H1 (cell line): ENCODE measurements around the gene NR2F2. TPM values are rescaled to one million over a fixed set of nuclear protein-coding genes. Genes with fewer than 3 reads are reported as not detected.

ENCODE experiments used
- CTCF ChIA-PET: fragments of 300-600 bp; sonication (Branson Sonifier 250); formaldehyde crosslinking; loops from one replicate; lab custom pipeline; 2021; ENCODE audit not compliant: partially characterized antibody; lab: Charles Lee
- POLR2A ChIA-PET: fragments of 300-600 bp; sonication (Branson Sonifier 250); formaldehyde crosslinking; loops from one replicate; lab custom pipeline; 2021; ENCODE audit warnings: inconsistent platforms; ENCODE audit not compliant: partially characterized antibody; lab: Charles Lee
- DNase-seq, 2 experiments: peaks; one replicate each; pipeline versions ENCODE4 v3.0.0 to v3.0.0-alpha.2; 2010 to 2022; ENCODE audit warnings: low spot score in 2 of 2, low read depth in 1 of 2, mixed read lengths in 1 of 2
- FAIRE-seq: peaks from 2 replicates; lab custom pipeline; 2011; peaks lifted over from hg19 to GRCh38; lab: Jason Lieb, UNC
- H2AFZ ChIP-seq: 2 replicates; pipeline ENCODE4 v1.8.1; 2012; ENCODE audit warnings: low read length, inconsistent platforms
- H2AK5ac ChIP-seq: 2 replicates; pipeline ENCODE4 v1.6.1; 2013; ENCODE audit warnings: low read depth, low read length
- H2BK120ac ChIP-seq: replicated peaks from 2 replicates; pipeline ENCODE3; 2013; ENCODE audit warnings: low read depth, low read length, inconsistent platforms
- H2BK12ac ChIP-seq: 2 replicates; pipeline ENCODE4 v1.6.1; 2013; ENCODE audit warnings: low read depth, low read length
- H2BK15ac ChIP-seq: 2 replicates; pipeline ENCODE4 v1.6.1; 2013; ENCODE audit warnings: low read length
- H2BK20ac ChIP-seq: 2 replicates; pipeline ENCODE4 v1.6.1; 2013; ENCODE audit warnings: low read length
- H2BK5ac ChIP-seq: 2 replicates; pipeline ENCODE4 v1.6.1; 2013; ENCODE audit warnings: low read depth, low read length
- H3K14ac ChIP-seq: 2 replicates; pipeline ENCODE4 v1.6.1; 2013; ENCODE audit warnings: inconsistent platforms; ENCODE audit not compliant: insufficient read length
- H3K18ac ChIP-seq: 2 replicates; pipeline ENCODE4 v1.6.1; 2013; ENCODE audit warnings: low read length; ENCODE audit errors: extremely low read depth
- H3K23ac ChIP-seq: 2 replicates; pipeline ENCODE4 v1.6.1; 2013; ENCODE audit warnings: inconsistent platforms; ENCODE audit not compliant: insufficient read length
- H3K23me2 ChIP-seq: 2 replicates; pipeline ENCODE4 v1.6.1; 2013; ENCODE audit warnings: low read depth, low read length
- H3K27ac ChIP-seq: 2 replicates; pipeline ENCODE4 v1.6.1; 2011; ENCODE audit warnings: low read depth, low read length, inconsistent platforms
- H3K27me3 ChIP-seq, 4 experiments: replicated peaks in 1 of 4; 1 replicate in 1 of 4; 2 replicates in 3 of 4; pipeline versions ENCODE4 v1.6.1 to v1.8.1; 2011 to 2013; ENCODE audit warnings: low read length in 3 of 4, mild to moderate bottlenecking in 3 of 4, inconsistent platforms in 2 of 4, mixed read lengths in 2 of 4, moderate library complexity in 1 of 4; ENCODE audit not compliant: control insufficient read depth in 3 of 4, insufficient read depth in 3 of 4; ENCODE audit errors: extremely low read depth in 1 of 4
- H3K36me3 ChIP-seq, 4 experiments: 2 replicates each; pipeline versions ENCODE4 v1.6.1 to v1.8.1; 2011 to 2013; ENCODE audit warnings: mild to moderate bottlenecking in 4 of 4, low read length in 3 of 4, moderate library complexity in 2 of 4, control low read depth in 1 of 4, inconsistent platforms in 1 of 4; ENCODE audit not compliant: insufficient read depth in 4 of 4, control insufficient read depth in 2 of 4
- H3K4ac ChIP-seq: replicated peaks from 2 replicates; pipeline ENCODE3; 2013; ENCODE audit warnings: low read length, low read depth, mixed read lengths, inconsistent platforms; ENCODE audit not compliant: insufficient read length
- H3K4me1 ChIP-seq, 4 experiments: replicated peaks in 1 of 4; 1 replicate in 1 of 4; 2 replicates in 3 of 4; pipeline versions ENCODE4 v1.6.1 to v1.8.1; 2011 to 2013; ENCODE audit warnings: low read length in 3 of 4, inconsistent platforms in 2 of 4, mixed read lengths in 1 of 4; ENCODE audit not compliant: insufficient read depth in 4 of 4, control insufficient read depth in 3 of 4
- H3K4me2 ChIP-seq, 2 experiments: 2 replicates each; pipeline versions ENCODE4 v1.6.1 to v1.8.1; 2011 to 2013; ENCODE audit warnings: low read depth in 2 of 2, low read length in 2 of 2, control low read depth in 1 of 2, inconsistent platforms in 1 of 2, mild to moderate bottlenecking in 1 of 2; ENCODE audit not compliant: insufficient read depth in 1 of 2
- H3K4me3 ChIP-seq, 4 experiments: fragments of 200-600, 300-600 bp in 1 of 4; sonication (generic), shearing (Covaris generic), sonication (Bioruptor Twin) in 1 of 4; 2 replicates each; pipeline versions ENCODE4 v1.5.1 to v1.8.1; 2011 to 2016; ENCODE audit warnings: low read length in 4 of 4, low read depth in 3 of 4, control low read depth in 2 of 4, inconsistent platforms in 2 of 4, mild to moderate bottlenecking in 2 of 4, mixed read lengths in 1 of 4, moderate library complexity in 1 of 4; ENCODE audit not compliant: insufficient read depth in 2 of 4; ENCODE audit errors: extremely low read depth in 1 of 4
- H3K56ac ChIP-seq: replicated peaks from 2 replicates; pipeline ENCODE3; 2013; ENCODE audit warnings: low read depth, mild to moderate bottlenecking, mixed read lengths, low read length, inconsistent platforms; ENCODE audit not compliant: insufficient read length
- H3K79me1 ChIP-seq: 2 replicates; pipeline ENCODE4 v1.6.1; 2013; ENCODE audit warnings: low read depth, low read length, control low read depth
- H3K79me2 ChIP-seq, 2 experiments: 2 replicates each; pipeline versions ENCODE4 v1.6.1 to v1.8.1; 2012 to 2013; ENCODE audit warnings: low read length in 2 of 2, mild to moderate bottlenecking in 2 of 2, inconsistent platforms in 1 of 2; ENCODE audit not compliant: insufficient read depth in 2 of 2, control insufficient read depth in 1 of 2
- H3K9ac ChIP-seq, 4 experiments: replicated peaks in 1 of 4; 1 replicate in 1 of 4; 2 replicates in 3 of 4; pipeline versions ENCODE4 v1.6.1 to v1.8.1; 2011 to 2013; ENCODE audit warnings: low read depth in 3 of 4, low read length in 3 of 4, control low read depth in 2 of 4, mild to moderate bottlenecking in 2 of 4, moderate library complexity in 2 of 4, inconsistent platforms in 1 of 4; ENCODE audit errors: extremely low read depth in 1 of 4
- H3K9me3 ChIP-seq, 2 experiments: 2 replicates each; pipeline versions ENCODE4 v1.6.1 to v1.8.1; 2012 to 2013; ENCODE audit warnings: mild to moderate bottlenecking in 2 of 2, moderate library complexity in 2 of 2, control low read depth in 1 of 2, inconsistent platforms in 1 of 2, low read depth in 1 of 2, low read length in 1 of 2, mixed read lengths in 1 of 2; ENCODE audit not compliant: insufficient read depth in 2 of 2
- H4K20me1 ChIP-seq, 2 experiments: replicated peaks in 1 of 2; 2 replicates each; pipeline versions ENCODE3 to v1.8.1; 2011 to 2013; ENCODE audit warnings: inconsistent platforms in 2 of 2, low read length in 2 of 2, mild to moderate bottlenecking in 1 of 2; ENCODE audit not compliant: insufficient read depth in 2 of 2, control insufficient read depth in 1 of 2
- H4K5ac ChIP-seq: 2 replicates; pipeline ENCODE4 v1.6.1; 2013; ENCODE audit warnings: low read length, low read depth, mixed read lengths, inconsistent platforms; ENCODE audit not compliant: insufficient read length
- H4K8ac ChIP-seq: 2 replicates; pipeline ENCODE4 v1.8.0; 2013; ENCODE audit warnings: mild to moderate bottlenecking, moderate library complexity, low read length, inconsistent platforms; ENCODE audit not compliant: insufficient read depth; ENCODE audit errors: extremely low read depth
- H4K91ac ChIP-seq: replicated peaks from 2 replicates; pipeline ENCODE3; 2013; ENCODE audit warnings: low read length, mixed read lengths, inconsistent platforms; ENCODE audit not compliant: insufficient read length
- WGBS, 2 experiments: shearing (Covaris generic) in 1 of 2; methylation state at CpG; one replicate each; pipeline versions ENCODE4 v1.1.6 to v1.1.7; 2013 to 2015; ENCODE audit warnings: low lambda C conversion rate in 2 of 2, mixed read lengths in 2 of 2, inconsistent platforms in 1 of 2, low coverage in 1 of 2, missing lambda C conversion rate in 1 of 2; ENCODE audit not compliant: insufficient replicate concordance in 2 of 2, insufficient coverage in 1 of 2, insufficient read length in 1 of 2; ENCODE audit errors: extremely low coverage in 1 of 2, missing lambda C conversion rate in 1 of 2; 5-methylcytosine and 5-hydroxymethylcytosine counted together
- polyA plus RNA-seq, 7 experiments: library from polyadenylated mRNA; depleted of rRNA in 3 of 7; stranded (reverse) in 5 of 7; unstranded in 2 of 7; fragments of >200 nt in 5 of 7; fragments of 200-250 nt in 2 of 7; gene quantifications; 1 replicate in 5 of 7; 2 replicates in 1 of 7; 4 replicates in 1 of 7; pipeline versions ENCODE4 v1.2.1 to v1.2.3, GENCODE V29; 2011 to 2013; ENCODE audit warnings: missing spikeins in 2 of 7, mixed read lengths in 2 of 7
- total RNA-seq: library from RNA; stranded (reverse); fragmentation: NEBNext Ultra II Directional; extraction: Animal tissue kit (Norgen Biotek cat#: 25700); gene quantifications from 2 replicates; pipeline ENCODE4 v1.2.1, GENCODE V29; 2021

Gene NR2F2
- total and polyA plus RNA-seq, 2 of the 8 experiments (the other 6 are each of a cell fraction or from before 2014, with no cell fraction given) = 0.03 TPM; not detected in 1

DNA sequence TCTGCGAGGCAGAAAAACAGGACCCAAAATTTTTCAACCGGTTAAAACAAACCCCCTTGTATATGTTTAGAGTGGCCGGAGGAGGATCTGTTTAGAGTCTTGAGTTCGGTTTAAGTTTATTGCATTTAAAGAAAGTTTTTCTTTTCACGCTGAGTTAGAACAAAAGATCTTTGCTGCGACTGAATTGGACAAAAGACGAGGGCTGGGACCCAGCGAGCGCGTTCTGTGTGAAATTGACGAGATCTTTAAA, 9.8 kb downstream of the NR2F2 start:
- no peak overlapping the region for H3K27ac ChIP-seq
- H3K79me2 ChIP-seq = no peaks in the 10 kb centered on the region
- peaks cover 0 to 4% of the 10 kb centered on the region in 2 experiments for H4K20me1 ChIP-seq
- H2BK20ac ChIP-seq = no peak overlapping the region
- peaks cover 10% of the 10 kb centered on the region; the same call in 1 of the 2 replicates for H3K23me2 ChIP-seq
- peak overlapping the region; percentile 77 to 83 for H3K4me2 ChIP-seq
- FAIRE-seq = no peak
- H2AFZ ChIP-seq = no peak overlapping the region
- H3K23ac ChIP-seq = no peak overlapping the region
- no peak overlapping the region for H3K9ac ChIP-seq
- CTCF ChIA-PET = interaction anchor here (0.6 to 5.8 kb wide), 4 partner anchors 8 to 117 kb away, joined by 3 to 59 read pairs (median 4); partner anchors contain the start of gene NR2F2
- H2BK5ac ChIP-seq = no peak overlapping the region
- peaks cover 26 to 42% (median 28%) of the 10 kb centered on the region in 4 experiments for H3K4me1 ChIP-seq
- H4K91ac ChIP-seq = no peak overlapping the region
- no peak overlapping the region for H3K14ac ChIP-seq
- peak overlapping the region; percentile 46 to 70 (median 53) for H3K4me3 ChIP-seq
- no peak overlapping the region; the same call in 1 of the 2 replicates for H4K8ac ChIP-seq
- H3K79me1 ChIP-seq = no peaks in the 10 kb centered on the region
- H2AK5ac ChIP-seq = no peak overlapping the region
- H3K27me3 ChIP-seq = peaks cover 54 to 92% (median 79%) of the 10 kb centered on the region in 4 experiments
- no peaks in the 10 kb centered on the region for H3K36me3 ChIP-seq
- no peaks in the 10 kb centered on the region for H3K9me3 ChIP-seq
- WGBS, 2 experiments = 5% methylated on average over 11 of the region's 11 CpGs; no CpG with 5 or more reads in 1 of the 2 experiments
- H3K56ac ChIP-seq = no peak overlapping the region
- H3K4ac ChIP-seq = no peak overlapping the region
- H4K5ac ChIP-seq = no peak overlapping the region
- no peak overlapping the region for H3K18ac ChIP-seq
- H2BK12ac ChIP-seq = no peak overlapping the region
- DNase-seq = no peak
- POLR2A ChIA-PET = interaction anchor here (1.1 to 1.8 kb wide), 4 partner anchors 9 to 20 kb away, joined by 3 to 6 read pairs (median 5); partner anchors contain the start of gene NR2F2
- H2BK15ac ChIP-seq = no peak overlapping the region
- H2BK120ac ChIP-seq = no peak overlapping the region
